Fibroblast of skin of back (primary cell): ENCODE data around the gene CYP39A1.
"Not testable (repeated sequence)": the region's sequence is repeated elsewhere in the genome, so short reads cannot be mapped to it uniquely, and the experiment has no call there.

Experiments used
- DNase-seq: peaks from one replicate; pipeline ENCODE4 v3.0.0-alpha.2; 2013

CYP39A1 gene

DNA sequence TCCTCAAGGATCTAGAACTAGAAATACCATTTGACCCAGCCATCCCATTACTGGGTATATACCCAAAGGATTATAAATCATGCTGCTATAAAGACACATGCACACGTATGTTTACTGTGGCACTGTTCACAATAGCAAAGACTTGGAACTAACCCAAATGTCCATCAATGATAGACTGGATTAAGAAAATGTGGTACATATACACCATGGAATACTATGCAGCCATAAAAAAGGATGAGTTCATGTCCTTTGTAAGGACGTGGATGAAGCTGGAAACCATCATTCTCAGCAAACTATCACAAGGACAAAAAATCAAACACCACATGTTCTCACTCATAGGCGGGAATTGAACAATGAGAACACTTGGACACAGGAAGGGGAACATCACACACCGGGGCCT, 4.5 kb downstream of the CYP39A1 start:
- DNase-seq = not testable (repeated sequence)

- DNase-seq = no peak
Measured at GRCh38 chr6:46645265-46645664, 7.4 kb downstream of the CYP39A1 start.

DNA sequence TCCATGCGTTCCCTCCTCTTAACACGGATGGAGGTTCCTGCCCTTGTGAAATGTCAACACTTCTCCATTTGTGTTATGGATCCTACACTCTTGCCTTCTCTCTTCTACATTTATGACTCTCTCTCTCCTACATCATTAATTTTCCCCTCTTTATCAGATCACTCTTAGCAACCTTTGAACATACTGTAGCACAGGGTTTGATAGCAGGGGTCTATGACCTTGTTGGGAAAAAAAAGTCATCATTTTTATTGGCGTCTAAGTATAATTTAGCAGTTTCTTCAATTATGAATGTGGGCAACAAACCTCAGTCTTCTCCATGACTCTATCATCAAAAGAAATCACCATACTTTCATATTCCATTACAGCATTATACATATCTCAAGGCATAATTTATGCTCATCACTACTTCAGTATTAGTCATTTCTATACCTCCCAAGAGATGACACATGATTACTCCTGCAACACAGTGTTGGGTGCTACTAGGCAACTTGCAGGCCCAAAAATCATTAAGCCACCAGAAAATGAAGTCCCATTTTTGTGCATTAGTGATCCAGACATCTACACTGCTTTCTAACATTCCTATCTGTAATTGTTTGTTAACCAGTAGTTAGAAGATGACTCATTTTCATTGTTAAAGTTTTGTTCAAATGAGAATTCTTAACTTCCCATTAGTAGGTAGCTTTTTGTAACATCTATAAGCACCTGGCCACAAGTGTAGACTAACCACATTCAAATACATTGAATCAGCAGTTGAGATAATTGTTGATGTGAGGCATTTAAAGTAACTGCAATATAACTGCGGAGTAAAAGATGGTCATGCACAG, 9.5 kb downstream of the CYP39A1 start:
- no peak for DNase-seq

- no peak for DNase-seq
Measured at GRCh38 chr6:46638650-46639049, 14.0 kb downstream of the CYP39A1 start.

DNA sequence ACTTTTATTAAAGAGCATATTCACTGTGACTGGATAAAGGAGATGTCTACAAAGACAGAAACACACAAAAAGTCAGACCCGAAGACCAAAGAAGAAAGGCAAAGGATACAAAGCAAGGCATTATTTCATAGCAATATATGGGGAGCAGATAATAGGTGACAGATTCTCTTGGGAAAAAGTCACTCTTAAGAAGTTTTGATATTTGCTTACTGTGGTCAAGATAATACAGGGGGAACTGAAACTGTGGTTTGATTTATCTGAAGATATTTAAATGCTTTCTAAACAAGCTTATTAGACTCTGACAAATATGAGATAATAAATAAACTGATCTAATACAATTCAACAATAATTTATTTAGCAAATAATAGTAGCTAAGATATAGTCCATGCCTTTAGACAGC, 14.7 kb downstream of the CYP39A1 start:
- DNase-seq = no peak

GRCh38 chr6:46637145-46637544, 15.5 kb downstream of the CYP39A1 start:
- DNase-seq = peak; percentile 1

DNA sequence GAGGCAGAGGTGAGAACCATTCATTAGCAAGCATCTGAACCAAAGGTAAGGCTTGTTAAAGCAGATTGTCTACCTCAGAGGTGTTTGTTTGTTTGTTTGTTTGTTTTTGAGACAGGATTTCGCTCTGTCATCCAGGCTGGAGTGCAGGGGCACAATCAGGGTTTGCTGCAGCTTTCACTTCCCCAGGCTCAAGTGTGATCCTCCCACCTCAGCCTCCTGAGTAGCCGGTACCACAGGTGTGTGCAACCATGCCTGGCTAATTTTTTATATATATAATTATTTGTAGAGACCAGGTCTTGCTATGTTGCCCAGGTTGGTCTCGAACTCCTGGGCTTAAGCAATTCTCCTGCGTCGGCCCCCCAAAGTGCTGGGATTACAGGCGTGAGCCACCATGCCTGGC, 17.2 kb downstream of the CYP39A1 start:
- DNase-seq = no peak

GRCh38 chr6:46632053-46632452, 20.6 kb downstream of the CYP39A1 start:
- no peak for DNase-seq

GRCh38 chr6:46629691-46630090, 22.9 kb downstream of the CYP39A1 start:
- DNase-seq = no peak

DNA sequence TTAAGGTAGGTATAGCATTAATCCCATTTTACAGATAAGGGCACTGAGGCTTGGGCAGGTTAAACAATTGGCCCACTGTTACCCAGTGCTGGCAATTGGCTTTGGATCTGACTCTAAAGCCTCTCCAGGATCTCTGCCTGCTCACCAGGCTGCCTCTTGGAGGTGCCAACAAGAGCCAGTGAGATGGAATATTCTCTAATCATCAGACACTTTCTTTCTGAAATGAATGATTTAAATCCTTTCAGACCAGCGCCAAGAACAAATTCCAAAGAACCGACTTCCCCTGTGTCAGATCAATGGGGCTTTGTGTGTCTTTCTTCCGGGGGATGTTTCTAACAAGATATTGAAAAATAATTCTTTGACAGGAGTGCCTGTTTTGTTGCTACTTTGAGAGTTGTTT, 23.6 kb downstream of the CYP39A1 start:
- no peak for DNase-seq

DNA sequence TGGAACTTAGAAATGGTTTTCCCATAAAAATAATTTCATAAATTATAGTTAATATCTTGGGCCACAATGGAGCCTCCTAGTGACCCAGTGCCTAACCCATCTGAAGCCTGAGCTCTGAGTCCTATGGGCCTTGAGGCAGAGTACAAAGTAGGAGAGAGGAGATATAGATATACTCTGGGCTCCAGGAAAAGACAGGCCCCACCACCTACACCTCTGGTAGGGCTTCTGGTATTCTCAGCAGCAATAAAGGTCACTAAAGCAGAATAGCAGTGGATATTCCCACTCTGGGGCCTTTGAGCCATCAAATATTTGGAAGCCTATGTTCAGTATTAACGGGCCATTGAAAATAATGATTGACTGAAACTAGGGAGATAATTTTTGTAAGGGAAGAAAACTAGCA, 24.1 kb downstream of the CYP39A1 start:
- no peak for DNase-seq

DNA sequence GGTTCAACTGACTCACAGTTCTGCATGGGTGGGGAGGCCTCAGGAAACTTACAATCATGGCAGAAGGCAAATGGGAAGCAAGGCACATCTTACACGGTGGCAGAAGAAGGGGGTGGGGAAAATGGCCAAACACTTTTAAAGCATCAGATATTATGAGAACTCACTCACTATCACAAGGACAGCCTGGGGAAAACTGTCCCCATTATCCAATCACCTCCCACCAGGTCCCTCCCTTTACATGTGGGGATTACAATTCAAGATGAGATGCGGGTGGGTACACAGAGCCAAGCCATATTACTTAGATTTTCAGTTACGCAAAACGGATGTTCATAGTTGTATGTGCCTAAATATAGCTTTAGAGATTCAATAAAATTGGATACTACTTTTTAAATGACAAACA, 25.6 kb downstream of the CYP39A1 start:
- DNase-seq = no peak

GRCh38 chr6:46626228-46626909, 26.2 kb downstream of the CYP39A1 start:
- peak; percentile 37 for DNase-seq

GRCh38 chr6:46618726-46619125, 33.9 kb downstream of the CYP39A1 start:
- DNase-seq = no peak

DNA sequence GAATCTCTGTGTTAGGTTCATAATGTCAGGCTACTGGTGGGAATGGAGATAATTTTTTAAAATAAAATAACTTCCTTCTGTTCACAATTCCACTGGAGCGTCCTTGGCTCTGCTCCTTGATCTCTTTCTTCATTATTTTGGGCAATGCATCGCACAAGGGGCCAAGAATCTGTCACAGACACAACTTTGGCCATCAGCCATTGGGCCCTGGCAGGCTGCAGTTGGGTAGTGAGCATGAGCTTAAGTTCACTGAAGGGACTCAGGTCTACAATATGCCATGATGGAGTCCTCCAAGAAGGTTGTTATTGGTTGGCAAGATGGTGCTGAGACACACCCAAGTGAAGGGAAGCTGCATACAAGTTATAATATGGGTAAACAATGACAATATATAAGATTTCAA, 40.0 kb downstream of the CYP39A1 start:
- no peak for DNase-seq

GRCh38 chr6:46610862-46611553, 41.6 kb downstream of the CYP39A1 start:
- DNase-seq = no peak

DNA sequence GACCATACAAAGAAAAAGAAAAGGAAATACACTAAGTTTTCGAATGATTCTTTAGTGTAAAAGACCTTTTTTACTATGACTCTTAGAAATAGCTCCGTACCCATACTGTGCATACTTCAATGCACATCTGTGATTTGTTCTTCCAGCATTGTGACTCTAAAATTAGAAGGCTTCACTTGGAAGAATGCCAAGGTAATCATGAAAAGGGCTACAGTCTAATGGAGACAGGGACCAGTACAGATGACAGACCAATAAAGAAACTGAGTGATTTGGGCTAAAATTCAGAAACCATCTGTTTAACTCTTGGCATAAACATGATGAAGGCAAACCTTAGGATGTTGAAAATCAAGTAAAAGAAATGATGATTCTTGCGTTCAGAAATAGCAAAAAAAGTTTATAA, 46.3 kb downstream of the CYP39A1 start:
- peak; percentile 11 for DNase-seq

DNA sequence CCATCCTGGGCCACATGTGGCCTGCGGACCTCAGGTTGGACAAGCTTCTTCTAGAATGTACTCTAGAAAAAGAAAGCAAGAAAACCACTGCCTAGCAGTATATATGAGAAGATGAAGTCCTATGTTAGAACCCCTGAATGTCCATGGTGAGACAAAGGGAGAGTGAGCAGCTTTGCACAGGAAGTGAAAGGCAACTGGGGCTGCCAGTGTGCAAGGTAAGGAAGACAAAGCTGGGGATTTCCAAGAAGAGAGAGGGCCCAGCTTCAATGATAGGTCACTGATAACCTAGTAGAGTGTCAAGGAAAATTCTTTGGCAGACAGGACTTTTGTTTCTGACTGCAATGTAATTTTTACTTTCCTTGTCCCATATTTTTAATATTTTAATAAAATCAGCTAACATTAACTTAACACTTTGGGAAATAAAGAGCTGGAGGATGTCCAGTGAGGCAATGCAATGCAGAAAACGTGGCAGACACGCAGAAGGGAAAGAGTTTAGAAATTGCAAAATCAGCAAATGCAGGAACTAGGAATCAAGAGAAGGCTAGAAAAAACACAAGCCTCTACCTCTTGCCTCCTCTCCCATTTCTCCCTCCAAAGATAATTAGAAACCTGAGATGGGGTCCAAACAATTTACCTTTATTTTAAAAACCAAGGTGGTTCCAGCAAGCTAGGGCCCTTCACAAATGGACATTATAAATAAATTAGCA, 47.4 kb downstream of the CYP39A1 start:
- DNase-seq = no peak

GRCh38 chr6:46598215-46598614, 54.4 kb downstream of the CYP39A1 start:
- no peak for DNase-seq

DNA sequence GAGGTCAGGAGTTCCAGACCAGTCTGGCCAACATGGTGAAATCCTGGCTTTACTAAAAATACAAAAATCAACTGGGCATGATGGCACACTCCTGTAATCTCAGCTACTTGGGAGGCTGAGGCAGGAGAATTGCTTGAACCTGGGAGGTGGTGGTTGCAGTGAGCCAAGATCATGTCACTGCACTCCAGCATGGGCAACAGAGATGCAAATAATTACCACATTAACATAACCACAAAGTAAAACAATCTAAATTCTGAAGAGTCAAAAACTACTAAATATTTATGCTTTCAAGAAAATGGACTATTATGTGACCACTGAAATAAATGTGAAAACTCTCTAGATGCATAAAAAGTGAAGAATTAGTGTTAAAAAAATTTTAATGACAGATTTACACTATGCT, 59.9 kb downstream of the CYP39A1 start:
- no peak for DNase-seq

- no peak for DNase-seq
Measured at GRCh38 chr6:46592046-46592445, 60.6 kb downstream of the CYP39A1 start.

- DNase-seq = no peak
Measured at GRCh38 chr6:46590765-46591164, 61.9 kb downstream of the CYP39A1 start.

- no peak for DNase-seq
Measured at GRCh38 chr6:46586906-46587305, 65.7 kb downstream of the CYP39A1 start.
